G401.6 (cell line): ENCODE measurements around the gene BCL2L1.
A peak's percentile ranks its signal among the peaks of the same experiment; 100 is the strongest.

Experiments used
- FAIRE-seq: peaks from 2 replicates; lab custom pipeline; 2012; peaks lifted over from hg19 to GRCh38; lab: Jason Lieb, UNC

BCL2L1 gene

GRCh38 chr20:31723319-31724078 is 831 bp upstream of the BCL2L1 start:
- peak; percentile 19 for FAIRE-seq

GRCh38 chr20:31723069-31723318 is 326 bp upstream of the BCL2L1 start:
- no peak for FAIRE-seq

- no peak for FAIRE-seq
Observed at GRCh38 chr20:31721408-31722256, 1.0 kb downstream of the BCL2L1 start.

GRCh38 chr20:31720486-31721407 is 1.9 kb downstream of the BCL2L1 start:
- no peak for FAIRE-seq

GRCh38 chr20:31719644-31720485 is 2.8 kb downstream of the BCL2L1 start:
- FAIRE-seq, result no peak

GRCh38 chr20:31718952-31719643 is 3.6 kb downstream of the BCL2L1 start:
- no peak for FAIRE-seq

- FAIRE-seq, result no peak
Observed at GRCh38 chr20:31717478-31718201, 5.0 kb downstream of the BCL2L1 start.

- FAIRE-seq, result no peak
Observed at GRCh38 chr20:31716818-31717477, 5.7 kb downstream of the BCL2L1 start.

GRCh38 chr20:31716351-31716750 is 6.3 kb downstream of the BCL2L1 start:
- no peak for FAIRE-seq

GRCh38 chr20:31715766-31716165 is 6.9 kb downstream of the BCL2L1 start:
- no peak for FAIRE-seq

- peak; percentile 19 for FAIRE-seq
Observed at GRCh38 chr20:31713312-31714273, 9.1 kb downstream of the BCL2L1 start.

GRCh38 chr20:31712564-31713311 is 9.9 kb downstream of the BCL2L1 start:
- FAIRE-seq, result no peak

GRCh38 chr20:31712112-31712553 is 10.5 kb downstream of the BCL2L1 start:
- no peak for FAIRE-seq

- FAIRE-seq, result no peak
Observed at GRCh38 chr20:31711179-31712111, 11.2 kb downstream of the BCL2L1 start.

GRCh38 chr20:31710423-31711108 is 12.1 kb downstream of the BCL2L1 start:
- no peak for FAIRE-seq

GRCh38 chr20:31709939-31710338 is 12.7 kb downstream of the BCL2L1 start:
- no peak for FAIRE-seq
